GM18505 (cell line): ENCODE measurements around the gene MTMR2.

Experiments
- ATAC-seq: cut with Tn5 transposase; IDR thresholded peaks from one replicate; pipeline ENCODE4 v1.9.1; 2021; ENCODE audit not compliant: unreplicated experiment
- POLR2A ChIP-seq: IDR thresholded peaks from 4 replicates; pipeline ENCODE4 v1.6.1; 2011; ENCODE audit warnings: borderline replicate concordance; ENCODE audit not compliant: insufficient read depth, insufficient read length; ENCODE audit errors: extremely low read depth

The MTMR2 gene

DNA sequence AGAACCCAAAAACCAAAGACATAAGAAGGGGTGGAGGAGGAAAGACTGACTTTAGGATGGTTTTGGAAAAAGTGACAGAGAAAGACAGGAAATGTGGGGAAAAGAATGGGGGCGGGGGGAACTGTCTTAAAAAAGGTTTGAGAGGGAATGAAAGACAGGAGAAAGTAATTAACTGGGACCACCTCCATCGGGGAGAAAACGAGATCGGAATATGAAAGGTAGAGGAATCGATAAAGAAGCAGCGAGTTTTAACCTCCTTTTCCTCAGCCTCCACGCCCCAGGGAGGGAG is 524 bp downstream of the MTMR2 start:
- no peak for ATAC-seq

GRCh38 chr11:95922536-95923438 is 1.1 kb downstream of the MTMR2 start:
- no peak for TF ChIP-seq POLR2A

More for the DNA sequence above, 524 bp downstream of the MTMR2 start:
- no peak for TF ChIP-seq POLR2A

DNA sequence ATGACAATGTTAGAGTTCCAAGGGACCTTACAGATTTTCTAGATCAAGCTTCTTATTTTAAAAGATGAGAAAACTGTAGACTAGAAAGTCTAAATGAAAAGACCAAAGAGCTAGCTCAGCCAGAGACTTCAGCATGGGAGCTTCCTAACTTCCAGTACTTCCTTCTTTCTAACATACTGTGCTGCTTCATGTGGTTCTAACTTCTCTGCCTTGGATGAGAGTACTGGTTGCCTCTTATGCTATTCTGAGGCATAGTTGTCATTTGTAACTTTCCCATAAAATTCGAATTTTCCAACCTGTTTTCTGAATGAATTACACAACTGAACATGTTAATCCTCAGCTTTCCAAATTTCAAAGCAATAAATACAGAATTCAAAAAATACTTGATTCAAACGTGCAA is 1.8 kb downstream of the MTMR2 start:
- TF ChIP-seq POLR2A, result no peak
- no peak for ATAC-seq

More at GRCh38 chr11:95922536-95923438, 1.1 kb downstream of the MTMR2 start:
- no peak for ATAC-seq

GRCh38 chr11:95920460-95921105 is 3.3 kb downstream of the MTMR2 start:
- ATAC-seq, result no peak

DNA sequence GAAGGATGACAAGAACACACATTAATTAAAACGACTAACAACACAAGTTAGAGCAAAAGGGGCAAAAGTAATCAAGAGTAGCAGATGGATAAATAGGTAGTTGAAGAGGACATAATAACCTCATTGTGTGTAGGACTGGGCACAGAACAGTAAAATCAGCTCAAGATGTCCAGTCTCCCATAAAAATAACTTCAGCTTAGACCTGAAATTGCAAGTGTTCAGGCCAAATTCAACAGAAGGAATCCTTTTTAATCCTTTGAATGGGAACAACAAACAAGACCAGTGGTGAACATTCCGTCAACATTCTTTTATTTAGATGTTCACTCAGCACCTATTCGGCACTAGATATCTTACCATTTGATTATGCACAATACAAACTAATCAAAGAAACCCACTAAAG is 4.4 kb downstream of the MTMR2 start:
- no peak for ATAC-seq
- no peak for TF ChIP-seq POLR2A

More at GRCh38 chr11:95920460-95921105, 3.3 kb downstream of the MTMR2 start:
- TF ChIP-seq POLR2A, result no peak

GRCh38 chr11:95918720-95919119 is 5.2 kb downstream of the MTMR2 start:
- no peak for TF ChIP-seq POLR2A
- ATAC-seq, result no peak

- no peak for TF ChIP-seq POLR2A
- ATAC-seq, result no peak
Measured at GRCh38 chr11:95918056-95918455, 5.9 kb downstream of the MTMR2 start.

GRCh38 chr11:95917193-95918036 is 6.5 kb downstream of the MTMR2 start:
- no peak for ATAC-seq
- no peak for TF ChIP-seq POLR2A

- no peak for TF ChIP-seq POLR2A
- ATAC-seq, result no peak
Measured at GRCh38 chr11:95916049-95916448, 7.9 kb downstream of the MTMR2 start.

DNA sequence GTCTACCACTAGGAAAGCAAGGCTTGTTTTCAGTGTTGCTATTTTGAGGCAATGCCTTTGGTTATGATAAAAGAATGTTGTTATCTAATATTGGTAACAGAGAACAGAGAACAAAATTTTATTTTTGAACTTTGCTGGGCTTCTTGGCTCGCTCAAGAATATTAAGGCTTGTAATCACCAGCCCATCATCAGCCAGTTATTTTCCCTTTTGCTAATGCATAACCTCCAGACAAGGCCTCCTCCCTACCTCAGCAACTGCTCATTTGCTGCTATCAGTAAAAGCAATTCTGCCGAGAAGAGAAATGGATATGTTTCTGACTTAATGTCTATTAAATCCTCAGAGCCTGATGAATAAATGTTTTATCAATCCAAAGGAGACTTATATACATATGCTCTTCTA is 8.9 kb downstream of the MTMR2 start:
- TF ChIP-seq POLR2A, result no peak
- ATAC-seq, result no peak

GRCh38 chr11:95913830-95914615 is 9.9 kb downstream of the MTMR2 start:
- no peak for TF ChIP-seq POLR2A
- no peak for ATAC-seq

DNA sequence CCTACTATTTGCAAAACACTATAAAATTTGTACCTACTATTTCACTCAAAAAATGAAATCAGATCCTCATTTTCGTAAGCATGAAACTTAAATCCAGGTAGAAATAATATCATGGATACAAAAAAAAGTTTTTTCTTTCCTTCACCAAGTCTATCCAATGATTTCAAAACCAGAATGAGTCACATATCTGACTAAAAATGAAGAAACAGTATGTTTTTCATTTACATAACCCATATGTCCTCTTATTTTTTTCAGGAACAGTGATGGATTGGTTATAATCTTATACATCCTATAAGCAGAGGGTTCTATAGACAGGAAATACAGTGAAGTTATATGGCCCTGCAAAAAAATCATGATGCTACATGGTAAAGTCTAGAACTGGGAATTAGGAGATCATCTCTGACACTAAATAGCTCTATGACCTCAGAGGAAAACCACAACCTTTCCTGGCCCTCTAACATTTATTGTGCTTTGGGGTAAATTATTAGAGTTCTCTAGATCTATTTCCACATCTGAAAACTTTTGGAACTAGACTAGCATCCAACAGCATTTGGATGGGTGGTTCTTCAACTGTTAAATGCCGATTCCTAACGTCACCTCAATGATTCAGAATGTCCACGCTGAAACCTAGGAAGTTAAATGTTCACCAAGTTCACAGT is 10.9 kb downstream of the MTMR2 start:
- no peak for ATAC-seq
- no peak for TF ChIP-seq POLR2A

DNA sequence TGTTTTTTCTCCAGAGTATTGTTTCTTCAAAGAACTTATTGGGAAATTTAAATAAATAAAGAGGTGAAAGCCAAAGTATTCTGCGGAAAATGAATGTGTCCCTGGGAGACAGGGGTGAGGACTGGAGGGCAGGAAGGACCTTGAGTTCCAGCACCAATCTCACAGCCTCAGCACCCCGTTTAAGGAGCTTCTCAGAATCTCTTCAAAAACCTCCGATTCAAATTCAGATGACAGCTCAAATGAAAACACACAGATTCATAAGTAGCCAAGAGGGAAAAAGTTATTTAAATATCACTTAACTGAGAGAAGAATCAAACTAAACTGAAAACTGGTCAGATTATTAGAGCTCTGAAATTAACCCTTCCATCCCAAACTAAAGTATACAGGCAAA is 12.5 kb downstream of the MTMR2 start:
- no peak for TF ChIP-seq POLR2A
- no peak for ATAC-seq
